SK-N-SH (cell line): ENCODE results near the gene RHBDD3. TPM values are rescaled to one million over a fixed set of nuclear protein-coding genes. Genes with fewer than 3 reads are reported as not detected.

ENCODE experiments used
- CTCF ChIA-PET: fragments of 300-600, 350-600 bp; formaldehyde crosslinking; extraction: SDS; loops from one replicate; lab custom pipeline; 2021; lab: Yijun Ruan, JAX
- POLR2A ChIA-PET: fragments of 350-600 bp; sonication (Branson Sonifier 250); formaldehyde crosslinking; extraction: SDS; loops from one replicate; lab custom pipeline; 2020; ENCODE audit warnings: antibody characterized with exemption, inconsistent platforms; lab: Yijun Ruan, JAX
- DNase-seq: peaks from one replicate; pipeline ENCODE4 v3.0.0; 2012
- H2AFZ ChIP-seq: fragments of 200-600 bp; sonication (generic); 2 replicates; pipeline ENCODE4 v1.8.1; 2016; ENCODE audit warnings: antibody characterized with exemption, mild to moderate bottlenecking, low read depth
- H3F3A ChIP-seq: fragments of 200-600 bp; sonication (generic); replicated peaks from 2 replicates; pipeline ENCODE3; 2016; ENCODE audit warnings: antibody characterized with exemption, mild to moderate bottlenecking; ENCODE audit not compliant: insufficient read depth
- H3K27ac ChIP-seq, 2 experiments: fragments of 200-500 bp in 1 of 2; fragments of 200-600 bp in 1 of 2; sonication (Bioruptor generic) in 1 of 2; sonication (generic), shearing (Covaris generic) in 1 of 2; 2 replicates each; pipeline versions ENCODE4 v1.5.1 to v1.6.1; 2014 to 2016; ENCODE audit warnings: low read depth in 2 of 2, inconsistent platforms in 1 of 2, low read length in 1 of 2, mild to moderate bottlenecking in 1 of 2, mixed read lengths in 1 of 2
- H3K27me3 ChIP-seq: fragments of 200-600 bp; sonication (generic), shearing (Covaris generic); 2 replicates; pipeline ENCODE4 v1.6.1; 2016; ENCODE audit warnings: mixed run types; ENCODE audit not compliant: insufficient read depth
- H3K36me3 ChIP-seq, 2 experiments: fragments of 200-500 bp in 1 of 2; fragments of 200-600 bp in 1 of 2; sonication (Bioruptor generic) in 1 of 2; sonication (generic) in 1 of 2; replicated peaks in 1 of 2; 2 replicates each; pipeline versions ENCODE3 to v1.5.1; 2014 to 2016; ENCODE audit warnings: low read length in 1 of 2, mild to moderate bottlenecking in 1 of 2; ENCODE audit not compliant: insufficient read depth in 2 of 2, control insufficient read depth in 1 of 2
- H3K4me1 ChIP-seq, 2 experiments: fragments of 200-500 bp in 1 of 2; fragments of 200-600 bp in 1 of 2; sonication (Bioruptor generic) in 1 of 2; sonication (generic), shearing (Covaris generic) in 1 of 2; 2 replicates each; pipeline versions ENCODE4 v1.5.1 to v1.6.1; 2014 to 2016; ENCODE audit warnings: low read depth in 1 of 2, low read length in 1 of 2, mixed run types in 1 of 2; ENCODE audit not compliant: insufficient read depth in 2 of 2, control insufficient read depth in 1 of 2
- H3K4me2 ChIP-seq: fragments of 200-600 bp; sonication (generic), shearing (Covaris generic); 2 replicates; pipeline ENCODE4 v1.6.1; 2017; ENCODE audit warnings: mixed run types
- H3K4me3 ChIP-seq, 2 experiments: fragments of 200-500 bp in 1 of 2; fragments of 200-600 bp in 1 of 2; sonication (Bioruptor generic) in 1 of 2; sonication (generic), shearing (Covaris generic) in 1 of 2; 2 replicates each; pipeline versions ENCODE4 v1.5.1 to v1.8.1; 2014 to 2016; ENCODE audit warnings: low read depth in 2 of 2, inconsistent platforms in 1 of 2, low read length in 1 of 2, mild to moderate bottlenecking in 1 of 2, mixed read lengths in 1 of 2, moderate library complexity in 1 of 2
- H3K79me2 ChIP-seq: fragments of 200-600 bp; sonication (generic); 2 replicates; pipeline ENCODE4 v1.8.1; 2017; ENCODE audit warnings: mild to moderate bottlenecking; ENCODE audit not compliant: insufficient read depth
- H3K9ac ChIP-seq: fragments of 200-600 bp; sonication (generic); 2 replicates; pipeline ENCODE4 v1.6.1; 2017; ENCODE audit warnings: mixed run types
- H3K9me2 ChIP-seq: fragments of 200-600 bp; sonication (generic); 2 replicates; pipeline ENCODE4 v1.6.1; 2017; ENCODE audit warnings: mixed run types
- H3K9me3 ChIP-seq: fragments of 200-600 bp; sonication (generic); 2 replicates; pipeline ENCODE4 v1.6.1; 2017; ENCODE audit warnings: mixed run types, mild to moderate bottlenecking, moderate library complexity
- H4K20me1 ChIP-seq: fragments of 200-600 bp; sonication (generic); 2 replicates; pipeline ENCODE4 v1.6.1; 2017; ENCODE audit warnings: mild to moderate bottlenecking, mixed run types; ENCODE audit not compliant: insufficient read depth
- CHD2 ChIP-seq: fragments of 150-350 bp; IDR thresholded peaks from 2 replicates; pipeline ENCODE4 v1.6.1; 2018; ENCODE audit warnings: low read length; ENCODE audit not compliant: partially characterized antibody
- CTCF ChIP-seq: fragments of 200-600 bp; sonication (generic); IDR thresholded peaks from 2 replicates; pipeline ENCODE4 v1.6.1; 2017; ENCODE audit warnings: antibody characterized with exemption, mild to moderate bottlenecking, moderate library complexity
- EP300 ChIP-seq, 2 experiments: IDR thresholded peaks; 2 replicates each; pipeline versions ENCODE4 v1.4.0 to v1.6.1; 2012; ENCODE audit warnings: borderline replicate concordance in 1 of 2, low read depth in 1 of 2, low read length in 1 of 2
- EZH2phosphoT487 ChIP-seq: fragments of 200-600 bp; sonication (generic); IDR thresholded peaks from 2 replicates; pipeline ENCODE4 v1.6.1; 2017; ENCODE audit warnings: low read depth, mixed run types, mild to moderate bottlenecking, antibody characterized with exemption, moderate library complexity, borderline replicate concordance
- FOSL2 ChIP-seq: IDR thresholded peaks from 2 replicates; pipeline ENCODE4 v1.4.0; 2012; ENCODE audit warnings: low read depth, mild to moderate bottlenecking, moderate library complexity, borderline replicate concordance
- FOXM1 ChIP-seq: IDR thresholded peaks from 2 replicates; pipeline ENCODE4 v1.4.0; 2012; ENCODE audit warnings: low read depth, mild to moderate bottlenecking
- GABPA ChIP-seq: IDR thresholded peaks from 2 replicates; pipeline ENCODE4 v1.4.0; 2012; ENCODE audit warnings: low read depth, mild to moderate bottlenecking
- IRF3 ChIP-seq: fragments of 150-350 bp; IDR thresholded peaks from 2 replicates; pipeline ENCODE4 v1.6.1; 2016; ENCODE audit warnings: mild to moderate bottlenecking, low read depth, low read length
- NFIC ChIP-seq: IDR thresholded peaks from 2 replicates; pipeline ENCODE4 v1.4.0; 2012; ENCODE audit warnings: borderline replicate concordance
- PBX3 ChIP-seq: IDR thresholded peaks from 2 replicates; pipeline ENCODE4; 2012
- POLR2AphosphoS5 ChIP-seq: IDR thresholded peaks from 2 replicates; pipeline ENCODE4 v1.6.1; 2012; ENCODE audit warnings: low read depth, low read length
- TAF1 ChIP-seq: IDR thresholded peaks from 2 replicates; pipeline ENCODE4 v1.6.1; 2012; ENCODE audit warnings: low read depth, mild to moderate bottlenecking, low read length, moderate library complexity, borderline replicate concordance
- WGBS: methylation state at CpG from one replicate; pipeline ENCODE4 v1.1.6; 2017; ENCODE audit warnings: low lambda C conversion rate; 5-methylcytosine and 5-hydroxymethylcytosine counted together
- polyA plus RNA-seq, 3 experiments: library from polyadenylated mRNA; depleted of rRNA; stranded (reverse); fragments of >200 nt; gene quantifications; 2 replicates each; pipeline ENCODE4 v1.2.3, GENCODE V29; 2012

The RHBDD3 gene
- polyA plus RNA-seq, 1 of the 3 experiments (the other 2 are of a cell fraction) = 19.0 TPM

- peaks cover 6 to 7% of the 10 kb centered on the region in 2 experiments for H3K36me3 ChIP-seq
- peaks cover 21% of the 10 kb centered on the region for H3K27me3 ChIP-seq
- peaks cover 4% of the 10 kb centered on the region in 2 experiments; a peak in 3 of 4 replicates for H3K4me1 ChIP-seq
- no peak overlapping the region for H3K9ac ChIP-seq
- no peaks in the 10 kb centered on the region for H3K9me3 ChIP-seq
- no peaks in the 10 kb centered on the region for H3F3A ChIP-seq
- no peaks in the 10 kb centered on the region for H3K9me2 ChIP-seq
- H3K79me2 ChIP-seq = no peaks in the 10 kb centered on the region
- ChIA-PET POLR2A (no interaction called here), CTCF (interaction anchor here (1.4 kb wide), 1 partner anchor 10 kb away, joined by 5 read pairs; no protein-coding TSS in a partner anchor)
- H3K4me2 ChIP-seq = no peak overlapping the region
- DNase-seq = no peak
- H4K20me1 ChIP-seq = peaks cover 13% of the 10 kb centered on the region; the same call in 1 of the 2 replicates
- 76% methylated on average over 15 of the region's 18 CpGs for WGBS
- H3K4me3 ChIP-seq = no peak overlapping the region
- H3K27ac ChIP-seq = no peak overlapping the region
- H2AFZ ChIP-seq = no peak overlapping the region
- TF ChIP-seq FOSL2 = no peak
- no peak for TF ChIP-seq PBX3
Measured at GRCh38 chr22:29316141-29316828, 48.5 kb upstream of the RHBDD3 start.

- ChIA-PET CTCF (interaction anchor here (3.1 to 3.4 kb wide), 2 partner anchors 13 to 44 kb away, joined by 20 to 24 read pairs; no protein-coding TSS in a partner anchor), POLR2A (interaction anchor here (0.7 kb wide), 1 partner anchor 38 kb away, joined by 3 read pairs; no protein-coding TSS in a partner anchor)
- Histone ChIP-seq H3K9me2 (no peaks in the 10 kb centered on the region), H3K9ac (no peak within 1 kb of the TSS), H3K36me3 (peaks cover 6 to 7% of the 10 kb centered on the region in 2 experiments), H3K79me2 (no peaks in the 10 kb centered on the region), H3F3A (no peaks in the 10 kb centered on the region), H3K27me3 (peaks cover 21% of the 10 kb centered on the region), H2AFZ (no peak within 1 kb of the TSS), H3K4me3 (peak within 1 kb of the TSS; percentile 31 to 41), H3K4me2 (peak within 1 kb of the TSS; percentile 44; the same call in 1 of the 2 replicates), H3K27ac (no peak within 1 kb of the TSS), H4K20me1 (peaks cover 13% of the 10 kb centered on the region; the same call in 1 of the 2 replicates), H3K9me3 (no peaks in the 10 kb centered on the region), H3K4me1 (peaks cover 9 to 10% of the 10 kb centered on the region in 2 experiments; a peak in 3 of 4 replicates)
- peak; percentile 77 for DNase-seq
- WGBS = 19% methylated on average over 71 of the region's 103 CpGs
- no peak for TF ChIP-seq TAF1
- TF ChIP-seq POLR2AphosphoS5 = no peak
- TF ChIP-seq FOXM1 = no peak
- TF ChIP-seq CTCF = no peak
- TF ChIP-seq EZH2phosphoT487 = no peak
- no peak for TF ChIP-seq EP300 (IDR thresholded peaks at IDR 0.05; ENCODE audit: borderline replicate concordance in 1 of 2, low read depth in 1 of 2, low read length in 1 of 2)
- no peak for TF ChIP-seq NFIC
- no peak for TF ChIP-seq GABPA
- no peak for TF ChIP-seq FOSL2
- TF ChIP-seq IRF3 = no peak
- no peak for TF ChIP-seq CHD2
Measured at GRCh38 chr22:29315286-29316140, 47.7 kb upstream of the RHBDD3 start, which contains the start of gene RASL10A. Gene RASL10A, minus strand, starts transcription at chr22:29315697. Its CDS starts 451 bp downstream, at chr22:29315246.
